Muscle of leg (tissue), 9 donors: ENCODE results near the gene IDI1. TPM values are rescaled to one million over a fixed set of nuclear protein-coding genes. Genes with fewer than 3 reads are reported as not detected.

Experiments used
- polyA plus RNA-seq, 8 donors: library from polyadenylated mRNA; unstranded; fragments of 120-200 nt; gene quantifications; one replicate each; pipeline versions ENCODE4 v1.2.1 to v1.2.3, GENCODE V29; 2013; ENCODE audit warnings: inconsistent platforms in 1 of 8, low replicate concordance in 1 of 8; ENCODE audit not compliant: insufficient read length in 8 of 8, insufficient read depth in 1 of 8
- total RNA-seq: library from RNA; stranded (reverse); fragments of 120-200 nt; gene quantifications from one replicate; pipeline ENCODE4 v1.2.4, GENCODE V29; 2013

Gene IDI1
- total and polyA plus RNA-seq, 9 donors, result 29.7 to 55.0 (median 43.9) TPM

Other genes starting within 250 kb of the IDI1 start
- gene LARP4B, start 117.4 kb downstream of the IDI1 start, total RNA-seq, result 35.8 TPM
- 10 to 100 TPM; 40.9 to 84.5 (median 55.3) TPM for gene LARP4B, start 117.4 kb downstream of the IDI1 start, polyA plus RNA-seq
- 29.0 TPM for gene GTPBP4, start 60.7 kb downstream of the IDI1 start, total RNA-seq
- 10 to 100 TPM; 42.5 to 55.1 (median 48.4) TPM for gene GTPBP4, start 60.7 kb downstream of the IDI1 start, polyA plus RNA-seq
- not detected for gene IDI2, start 23.3 kb downstream of the IDI1 start, total RNA-seq
- under 1 TPM in 3 of 8 donors, not detected in 5; 0.11 to 0.15 (median 0.11) TPM for gene IDI2, start 23.3 kb downstream of the IDI1 start, polyA plus RNA-seq
- 8.7 TPM for gene WDR37, start 7.3 kb upstream of the IDI1 start, total RNA-seq
- 10 to 100 TPM in 6 of 8 donors, 1 to 10 TPM in 2; 9.4 to 12.5 (median 10.8) TPM for gene WDR37, start 7.3 kb upstream of the IDI1 start, polyA plus RNA-seq